ENCODE results near the gene POU5F1. TPM values are rescaled to one million over a fixed set of nuclear protein-coding genes. Genes with fewer than 3 reads are reported as not detected.

The POU5F1 gene
- total RNA-seq, 2 donors from 2014 or later: 3.4 to 7.0 TPM

- no peaks in the 10 kb centered on the region for H3K4me1 ChIP-seq
- H3K27me3 ChIP-seq: no peaks in the 10 kb centered on the region
- H3K36me3 ChIP-seq: no peaks in the 10 kb centered on the region
- H3K27ac ChIP-seq: no peak overlapping the region
- intact Hi-C loops (cut with DNase I): no loop called here
- H3K9me3 ChIP-seq: no peaks in the 10 kb centered on the region
- DNase-seq: no peak
- no peak overlapping the region for H3K4me3 ChIP-seq
- TF ChIP-seq CTCF (IDR thresholded peaks at IDR 0.05): no peak
- H3K9ac ChIP-seq (ENCODE audit: low read depth in 2 of 2, low read length in 2 of 2): no peak overlapping the region
Observed at GRCh38 chr6:31140643-31141042, 29.8 kb downstream of the POU5F1 start.

- intact Hi-C loops (cut with DNase I): loop anchor here (2.0 to 5.0 kb wide), 3 partner anchors 53 to 243 kb away; no protein-coding TSS in a partner anchor
- H3K36me3 ChIP-seq: no peaks in the 10 kb centered on the region
- no peak for TF ChIP-seq CTCF (IDR thresholded peaks at IDR 0.05)
- H3K27me3 ChIP-seq: no peaks in the 10 kb centered on the region
- no peak overlapping the region for H3K4me3 ChIP-seq
- no peak overlapping the region for H3K27ac ChIP-seq
- H3K4me1 ChIP-seq: no peaks in the 10 kb centered on the region
- H3K9ac ChIP-seq (ENCODE audit: low read depth in 2 of 2, low read length in 2 of 2): no peak overlapping the region
- no peak for DNase-seq
- H3K9me3 ChIP-seq: no peaks in the 10 kb centered on the region
Observed at GRCh38 chr6:31139599-31139998, 30.9 kb downstream of the POU5F1 start.

GRCh38 chr6:31138982-31139381 lies 31.5 kb downstream of the POU5F1 start, which contains the start of gene PSORS1C2:
Gene PSORS1C2 (minus strand): TSS chr6:31139066. CDS start chr6:31139026, 40 bp downstream.
- intact Hi-C loops (cut with DNase I): loop anchor here (2.0 to 5.0 kb wide), 3 partner anchors 54 to 243 kb away; no protein-coding TSS in a partner anchor
- Histone ChIP-seq H3K4me3 (no peak within 1 kb of the TSS), H3K9ac (ENCODE audit: low read depth in 2 of 2, low read length in 2 of 2) (peak within 1 kb of the TSS in 1 of 2 donors; percentile 9), H3K4me1 (no peaks in the 10 kb centered on the region), H3K36me3 (no peaks in the 10 kb centered on the region), H3K27me3 (no peaks in the 10 kb centered on the region), H3K27ac (no peak within 1 kb of the TSS), H3K9me3 (no peaks in the 10 kb centered on the region)
- no peak for DNase-seq
- no peak for TF ChIP-seq CTCF (IDR thresholded peaks at IDR 0.05)

- Histone ChIP-seq H3K9ac (ENCODE audit: low read depth in 2 of 2, low read length in 2 of 2) (no peak overlapping the region), H3K36me3 (no peaks in the 10 kb centered on the region), H3K9me3 (no peaks in the 10 kb centered on the region), H3K4me1 (no peaks in the 10 kb centered on the region), H3K27me3 (no peaks in the 10 kb centered on the region), H3K4me3 (no peak overlapping the region), H3K27ac (no peak overlapping the region)
- TF ChIP-seq CTCF (IDR thresholded peaks at IDR 0.05): no peak
- DNase-seq: no peak
- intact Hi-C loops (cut with DNase I): loop anchor here (5.0 kb wide), 2 partner anchors 232 to 247 kb away; no protein-coding TSS in a partner anchor
Observed at GRCh38 chr6:31135710-31136109, 34.8 kb downstream of the POU5F1 start.

GRCh38 chr6:31132806-31133205 lies 37.7 kb downstream of the POU5F1 start:
- TF ChIP-seq CTCF (IDR thresholded peaks at IDR 0.05): no peak
- Histone ChIP-seq H3K36me3 (no peaks in the 10 kb centered on the region), H3K4me1 (no peaks in the 10 kb centered on the region), H3K27me3 (no peaks in the 10 kb centered on the region), H3K9me3 (no peaks in the 10 kb centered on the region), H3K9ac (ENCODE audit: low read depth in 2 of 2, low read length in 2 of 2) (no peak overlapping the region), H3K4me3 (no peak overlapping the region), H3K27ac (no peak overlapping the region)
- intact Hi-C loops (cut with DNase I): no loop called here
- no peak for DNase-seq
